IMR-90 (cell line): ENCODE results near the gene USP12. TPM values are rescaled to one million over a fixed set of nuclear protein-coding genes. Genes with fewer than 3 reads are reported as not detected.

Source experiments
- ATAC-seq: fragments of 200-7000 bp; cut with Tn5 transposase; 2 replicates; pipeline ENCODE4 v1.9.1; 2020; ENCODE audit warnings: low read depth, mild to moderate bottlenecking, moderate library complexity
- BruUV-seq: library from RNA; stranded (reverse); fragments of 400-500 nt; replicated peaks from 2 replicates; lab custom pipeline; 2021; lab: Mats Ljungman, UMichigan
- CTCF ChIA-PET: fragments of 300-600 bp; formaldehyde crosslinking; extraction: SDS; loops from one replicate; lab custom pipeline; 2021; ENCODE audit warnings: antibody characterized with exemption; lab: Yijun Ruan, JAX
- POLR2A ChIA-PET: fragments of 300-600 bp; sonication (Branson Sonifier 250); formaldehyde crosslinking; loops from one replicate; lab custom pipeline; 2022; ENCODE audit warnings: antibody characterized with exemption; ENCODE audit not compliant: unreplicated experiment; lab: Charles Lee
- DNase-seq: peaks from one replicate; pipeline ENCODE4 v3.0.0; 2013
- H2AFZ ChIP-seq: replicated peaks from 2 replicates; pipeline ENCODE3; 2013; ENCODE audit warnings: low read length, mild to moderate bottlenecking; ENCODE audit not compliant: poor library complexity
- H2AK5ac ChIP-seq: 2 replicates; pipeline ENCODE4 v1.6.1; 2013; ENCODE audit warnings: low read depth, low read length, inconsistent platforms
- H2AK9ac ChIP-seq: replicated peaks from 2 replicates; pipeline ENCODE3; 2013; ENCODE audit warnings: mild to moderate bottlenecking, low read depth, low read length, moderate library complexity; ENCODE audit not compliant: poor library complexity
- H2BK120ac ChIP-seq: 2 replicates; pipeline ENCODE4 v1.6.1; 2013; ENCODE audit warnings: low read depth, low read length, inconsistent platforms
- H2BK15ac ChIP-seq: 3 replicates; pipeline ENCODE4 v1.6.1; 2013; ENCODE audit warnings: low read depth, low read length, inconsistent platforms
- H2BK20ac ChIP-seq: 2 replicates; pipeline ENCODE4 v1.6.1; 2013; ENCODE audit warnings: low read depth, mild to moderate bottlenecking, inconsistent platforms, low read length, moderate library complexity
- H2BK5ac ChIP-seq: 2 replicates; pipeline ENCODE4 v1.6.1; 2013; ENCODE audit warnings: mild to moderate bottlenecking, low read depth, low read length, inconsistent platforms; ENCODE audit not compliant: poor library complexity, severe bottlenecking
- H3K14ac ChIP-seq: replicated peaks from 2 replicates; pipeline ENCODE4 v1.6.1; 2013; ENCODE audit warnings: low read depth, low read length, inconsistent platforms
- H3K18ac ChIP-seq: 2 replicates; pipeline ENCODE4 v1.6.1; 2013; ENCODE audit warnings: low read depth, low read length, control low read depth
- H3K23ac ChIP-seq: 2 replicates; pipeline ENCODE4 v1.6.1; 2013; ENCODE audit warnings: low read depth, low read length, inconsistent platforms
- H3K27ac ChIP-seq: 2 replicates; pipeline ENCODE4 v1.5.1; 2013; ENCODE audit warnings: mild to moderate bottlenecking, control low read depth, low read length; ENCODE audit not compliant: insufficient read depth
- H3K27me3 ChIP-seq: 2 replicates; pipeline ENCODE4 v1.6.1; 2013; ENCODE audit warnings: low read length; ENCODE audit not compliant: control insufficient read depth, insufficient read depth
- H3K36me3 ChIP-seq: 2 replicates; pipeline ENCODE4 v1.6.1; 2013; ENCODE audit warnings: low read length, mixed read lengths; ENCODE audit not compliant: control insufficient read depth, insufficient read depth
- H3K4ac ChIP-seq: 2 replicates; pipeline ENCODE4 v1.6.1; 2013; ENCODE audit warnings: low read depth, low read length, inconsistent platforms
- H3K4me1 ChIP-seq: 2 replicates; pipeline ENCODE4 v1.6.1; 2013; ENCODE audit warnings: low read length, mixed read lengths; ENCODE audit not compliant: control insufficient read depth, insufficient read depth
- H3K4me2 ChIP-seq: 2 replicates; pipeline ENCODE4 v1.6.1; 2013; ENCODE audit warnings: low read depth, mild to moderate bottlenecking, control low read depth, low read length, moderate library complexity
- H3K4me3 ChIP-seq: 2 replicates; pipeline ENCODE4 v1.5.1; 2013; ENCODE audit warnings: low read depth, mild to moderate bottlenecking, control low read depth, low read length, moderate library complexity; ENCODE audit not compliant: insufficient read depth
- H3K56ac ChIP-seq: 2 replicates; pipeline ENCODE4 v1.6.1; 2013; ENCODE audit warnings: low read length, inconsistent platforms; ENCODE audit not compliant: insufficient read depth; ENCODE audit errors: extremely low read depth
- H3K79me1 ChIP-seq, 2 experiments: 2 replicates each; pipeline ENCODE4 v1.6.1; 2013; ENCODE audit warnings: low read length in 2 of 2, inconsistent platforms in 1 of 2, low read depth in 1 of 2
- H3K9ac ChIP-seq: 2 replicates; pipeline ENCODE4 v1.6.1; 2013; ENCODE audit warnings: low read depth, low read length, control low read depth
- H3K9me1 ChIP-seq: 2 replicates; pipeline ENCODE4 v1.6.1; 2013; ENCODE audit warnings: low read length, inconsistent platforms; ENCODE audit not compliant: insufficient read depth
- H3K9me3 ChIP-seq: 2 replicates; pipeline ENCODE4 v1.6.1; 2013; ENCODE audit warnings: low read length; ENCODE audit not compliant: control insufficient read depth, insufficient read depth
- H4K20me1 ChIP-seq: 2 replicates; pipeline ENCODE4 v1.6.1; 2013; ENCODE audit warnings: low read length, inconsistent platforms; ENCODE audit not compliant: insufficient read depth
- H4K5ac ChIP-seq: 2 replicates; pipeline ENCODE4 v1.6.1; 2013; ENCODE audit warnings: mild to moderate bottlenecking, low read depth, low read length, control low read depth
- H4K8ac ChIP-seq, 2 experiments: 2 replicates each; pipeline ENCODE4 v1.6.1; 2013; ENCODE audit warnings: low read depth in 2 of 2, low read length in 2 of 2, control low read depth in 1 of 2, inconsistent platforms in 1 of 2
- H4K91ac ChIP-seq: 2 replicates; pipeline ENCODE4 v1.6.1; 2013; ENCODE audit warnings: low read depth, low read length, inconsistent platforms; ENCODE audit not compliant: insufficient read depth
- BHLHE40 ChIP-seq: fragments of 150-350 bp; IDR thresholded peaks from 2 replicates; pipeline ENCODE4 v1.6.1; 2016; ENCODE audit warnings: mild to moderate bottlenecking, low read depth, low read length
- CEBPB ChIP-seq: IDR thresholded peaks from 2 replicates; pipeline ENCODE4 v1.6.1; 2012; ENCODE audit warnings: low read depth, low read length, improper control_type of control experiment
- CHD1 ChIP-seq: IDR thresholded peaks from 2 replicates; pipeline ENCODE4 v1.6.1; 2012; ENCODE audit warnings: low read depth, low read length, improper control_type of control experiment
- FOS ChIP-seq: fragments of 150-350 bp; IDR thresholded peaks from 2 replicates; pipeline ENCODE4 v1.6.1; 2016; ENCODE audit warnings: low read depth, low read length
- MAFK ChIP-seq: IDR thresholded peaks from 2 replicates; pipeline ENCODE4 v1.6.1; 2012; ENCODE audit warnings: low read depth, low read length, improper control_type of control experiment
- MAZ ChIP-seq: IDR thresholded peaks from 2 replicates; pipeline ENCODE4 v1.6.1; 2012; ENCODE audit warnings: low read depth, mild to moderate bottlenecking, low read length, improper control_type of control experiment, moderate library complexity, borderline replicate concordance
- MXI1 ChIP-seq: IDR thresholded peaks from 2 replicates; pipeline ENCODE4 v1.6.1; 2012; ENCODE audit warnings: low read depth, mild to moderate bottlenecking, low read length, moderate library complexity, borderline replicate concordance
- NFE2L2 ChIP-seq: fragments of 150-350 bp; IDR thresholded peaks from 2 replicates; pipeline ENCODE4 v1.6.1; 2016; ENCODE audit warnings: low read depth, mild to moderate bottlenecking, low read length
- POLR2A ChIP-seq: IDR thresholded peaks from 2 replicates; pipeline ENCODE4 v1.6.1; 2012; ENCODE audit warnings: mild to moderate bottlenecking, low read depth, low read length
- RAD21 ChIP-seq: IDR thresholded peaks from 2 replicates; pipeline ENCODE4 v1.6.1; 2012; ENCODE audit warnings: low read length, improper control_type of control experiment
- RCOR1 ChIP-seq: IDR thresholded peaks from 2 replicates; pipeline ENCODE4 v1.6.1; 2012; ENCODE audit warnings: mild to moderate bottlenecking, low read length, improper control_type of control experiment; ENCODE audit not compliant: insufficient replicate concordance
- RFX5 ChIP-seq: IDR thresholded peaks from 2 replicates; pipeline ENCODE4 v1.8.0; 2012; ENCODE audit warnings: low read depth, mild to moderate bottlenecking, low read length, moderate library complexity
- SMC3 ChIP-seq: fragments of 150-350 bp; IDR thresholded peaks from 2 replicates; pipeline ENCODE4 v1.6.1; 2016; ENCODE audit warnings: low read depth, mild to moderate bottlenecking, antibody characterized with exemption, low read length, moderate library complexity
- WGBS, 2 experiments: methylation state at CpG; one replicate each; pipeline versions ENCODE4 v1.1.5 to v1.1.7; 2013; ENCODE audit warnings: missing lambda C conversion rate in 2 of 2; ENCODE audit not compliant: insufficient read length in 1 of 2; ENCODE audit errors: extremely low coverage in 2 of 2; 5-methylcytosine and 5-hydroxymethylcytosine counted together
- dilution Hi-C: fragments of 300-500 bp; cut with HindIII; formaldehyde crosslinking; loops from one replicate; pipeline ENCODE4 v1.14.3; 2018; ENCODE audit warnings: low sequenced_read_pairs; ENCODE audit not compliant: unreplicated experiment
- in situ Hi-C: fragments of 300-500 bp; cut with MboI; formaldehyde crosslinking; loops from 3 replicates; pipeline ENCODE4 v1.14.3; 2019; ENCODE audit warnings: low sequenced_read_pairs, inconsistent platforms, mixed read lengths
- intact Hi-C: fragments of 100-400 bp; cut with micrococcal nuclease; formaldehyde crosslinking; loops from 2 replicates; pipeline ENCODE4 v1.10.0; 2022
- polyA plus RNA-seq, 3 experiments: library from polyadenylated mRNA; depleted of rRNA; stranded (reverse); fragments of >200 nt; gene quantifications; 2 replicates each; pipeline ENCODE4 v1.2.3, GENCODE V29; 2012; ENCODE audit warnings: low replicate concordance in 1 of 3
- total RNA-seq: library from RNA; depleted of rRNA; stranded (reverse); fragments of >200 nt; gene quantifications from 2 replicates; pipeline ENCODE4 v1.2.3, GENCODE V29; 2012
- TF ChIP-seq, protein P1 (sequence below): fragments of 150-350 bp; IDR thresholded peaks from 2 replicates; pipeline ENCODE4 v1.6.1; 2017; ENCODE audit warnings: mild to moderate bottlenecking, antibody characterized with exemption, low read length, low read depth
- TF ChIP-seq, protein P2 (sequence below): fragments of 150-350 bp; IDR thresholded peaks from 2 replicates; pipeline ENCODE4 v1.6.1; 2016; ENCODE audit warnings: low read depth, mild to moderate bottlenecking, low read length, moderate library complexity, borderline replicate concordance
- TF ChIP-seq, protein P3 (sequence below): conservative IDR thresholded peaks from 2 replicates; pipeline ENCODE4 v1.5.1; 2012; ENCODE audit warnings: mild to moderate bottlenecking, low read depth, low read length, improper control_type of control experiment

USP12 gene
- total and polyA plus RNA-seq, 2 of the 4 experiments (the other 2 are of a cell fraction): 11.8 to 16.5 TPM

DNA sequence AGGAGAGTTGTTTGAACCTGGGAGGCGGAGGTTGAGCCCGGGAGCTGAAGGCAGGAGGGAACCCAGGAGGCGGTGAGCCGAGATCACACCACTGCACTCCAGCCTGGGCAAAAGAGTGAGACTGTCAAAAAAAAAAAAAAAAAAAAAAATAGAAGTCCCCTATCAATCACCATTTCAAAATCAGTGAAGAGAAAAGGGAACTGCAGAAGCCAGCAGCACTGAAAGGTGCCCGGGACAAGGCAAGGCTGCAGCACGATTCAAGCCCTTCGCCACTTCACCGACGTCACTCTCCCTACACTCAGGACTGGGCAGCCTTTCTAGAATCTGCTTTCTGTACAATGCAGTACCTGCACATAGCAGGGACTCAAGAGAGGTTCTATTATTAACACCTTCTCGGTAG is 21.9 kb upstream of the USP12 start:
- Histone ChIP-seq H3K9ac (no peak overlapping the region), H3K56ac (no peak overlapping the region), H3K79me1 (no peaks in the 10 kb centered on the region), H2AFZ (peak overlapping the region; percentile 70), H3K27ac (no peak overlapping the region), H3K4me1 (peaks cover 8% of the 10 kb centered on the region), H2BK5ac (no peak overlapping the region), H2AK9ac (peak overlapping the region; percentile 23), H3K9me3 (no peaks in the 10 kb centered on the region), H3K14ac (no peak overlapping the region), H3K36me3 (no peaks in the 10 kb centered on the region), H2BK15ac (peak overlapping the region; percentile 54; the same call in 2 of the 3 replicates), H3K18ac (no peak overlapping the region), H4K5ac (no peak overlapping the region), H3K4me2 (no peak overlapping the region), H4K20me1 (no peaks in the 10 kb centered on the region), H4K8ac (no peak overlapping the region), H2BK120ac (no peak overlapping the region), H3K9me1 (0 out of 2 replicates have a peak, but pooled peaks cover 2% of the 10 kb centered on the region), H3K23ac (no peak overlapping the region), H3K4ac (no peak overlapping the region), H3K27me3 (no peaks in the 10 kb centered on the region), H4K91ac (no peak overlapping the region; the same call in 1 of the 2 replicates), H2BK20ac (no peak overlapping the region), H3K4me3 (no peak overlapping the region), H2AK5ac (no peak overlapping the region)
- dilution Hi-C loops: no loop called here
- in situ Hi-C loops: no loop called here
- intact Hi-C loops: no loop called here
- POLR2A ChIA-PET: no interaction called here
- ATAC-seq: no peak
- CTCF ChIA-PET: no interaction called here
- no CpG with 5 or more reads among the region's 10 CpGs for WGBS, 2 experiments
- no peak for DNase-seq
- TF ChIP-seq RAD21 (no peak), RFX5 (no peak), BHLHE40 (no peak), MXI1 (no peak), NFE2L2 (no peak), POLR2A (no peak), CEBPB (no peak), MAFK (no peak), RCOR1 (no peak), MAZ (no peak), FOS (no peak), SMC3 (no peak), CHD1 (no peak)
- TF ChIP-seq, protein P1, sequence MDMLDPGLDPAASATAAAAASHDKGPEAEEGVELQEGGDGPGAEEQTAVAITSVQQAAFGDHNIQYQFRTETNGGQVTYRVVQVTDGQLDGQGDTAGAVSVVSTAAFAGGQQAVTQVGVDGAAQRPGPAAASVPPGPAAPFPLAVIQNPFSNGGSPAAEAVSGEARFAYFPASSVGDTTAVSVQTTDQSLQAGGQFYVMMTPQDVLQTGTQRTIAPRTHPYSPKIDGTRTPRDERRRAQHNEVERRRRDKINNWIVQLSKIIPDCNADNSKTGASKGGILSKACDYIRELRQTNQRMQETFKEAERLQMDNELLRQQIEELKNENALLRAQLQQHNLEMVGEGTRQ: no peak
- TF ChIP-seq, protein P2, sequence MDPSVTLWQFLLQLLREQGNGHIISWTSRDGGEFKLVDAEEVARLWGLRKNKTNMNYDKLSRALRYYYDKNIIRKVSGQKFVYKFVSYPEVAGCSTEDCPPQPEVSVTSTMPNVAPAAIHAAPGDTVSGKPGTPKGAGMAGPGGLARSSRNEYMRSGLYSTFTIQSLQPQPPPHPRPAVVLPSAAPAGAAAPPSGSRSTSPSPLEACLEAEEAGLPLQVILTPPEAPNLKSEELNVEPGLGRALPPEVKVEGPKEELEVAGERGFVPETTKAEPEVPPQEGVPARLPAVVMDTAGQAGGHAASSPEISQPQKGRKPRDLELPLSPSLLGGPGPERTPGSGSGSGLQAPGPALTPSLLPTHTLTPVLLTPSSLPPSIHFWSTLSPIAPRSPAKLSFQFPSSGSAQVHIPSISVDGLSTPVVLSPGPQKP: no peak
- TF ChIP-seq, protein P3, sequence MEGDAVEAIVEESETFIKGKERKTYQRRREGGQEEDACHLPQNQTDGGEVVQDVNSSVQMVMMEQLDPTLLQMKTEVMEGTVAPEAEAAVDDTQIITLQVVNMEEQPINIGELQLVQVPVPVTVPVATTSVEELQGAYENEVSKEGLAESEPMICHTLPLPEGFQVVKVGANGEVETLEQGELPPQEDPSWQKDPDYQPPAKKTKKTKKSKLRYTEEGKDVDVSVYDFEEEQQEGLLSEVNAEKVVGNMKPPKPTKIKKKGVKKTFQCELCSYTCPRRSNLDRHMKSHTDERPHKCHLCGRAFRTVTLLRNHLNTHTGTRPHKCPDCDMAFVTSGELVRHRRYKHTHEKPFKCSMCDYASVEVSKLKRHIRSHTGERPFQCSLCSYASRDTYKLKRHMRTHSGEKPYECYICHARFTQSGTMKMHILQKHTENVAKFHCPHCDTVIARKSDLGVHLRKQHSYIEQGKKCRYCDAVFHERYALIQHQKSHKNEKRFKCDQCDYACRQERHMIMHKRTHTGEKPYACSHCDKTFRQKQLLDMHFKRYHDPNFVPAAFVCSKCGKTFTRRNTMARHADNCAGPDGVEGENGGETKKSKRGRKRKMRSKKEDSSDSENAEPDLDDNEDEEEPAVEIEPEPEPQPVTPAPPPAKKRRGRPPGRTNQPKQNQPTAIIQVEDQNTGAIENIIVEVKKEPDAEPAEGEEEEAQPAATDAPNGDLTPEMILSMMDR: no peak
- BruUV-seq: no TSS peak
